Activated naive CD4-positive, alpha-beta T cell treated with anti-CD3 and anti-CD28 coated beads, Interleukin-2, amount 10 ng/mL, durations not matched to agents 7 days and 5 days (primary cell): ENCODE data around the gene MOG.

Experiments
- CTCF ChIA-PET: fragments of 350-600 bp; sonication (Branson Sonifier 250); formaldehyde crosslinking; loops from one replicate; lab custom pipeline; 2021; ENCODE audit warnings: antibody characterized with exemption; lab: Charles Lee
- DNase-seq: peaks from one replicate; pipeline ENCODE4 v3.0.0-alpha.2; 2020
- H3K27ac Mint-ChIP-seq: one replicate; pipeline ENCODE4 v1.8.0; 2021; ENCODE audit warnings: mild to moderate bottlenecking, moderate library complexity, mixed read lengths
- H3K27me3 Mint-ChIP-seq: one replicate; pipeline ENCODE4 v1.8.0; 2021; ENCODE audit warnings: mild to moderate bottlenecking, mixed read lengths
- H3K36me3 Mint-ChIP-seq: one replicate; pipeline ENCODE4 v1.8.0; 2021; ENCODE audit warnings: mixed read lengths
- H3K4me1 Mint-ChIP-seq: one replicate; pipeline ENCODE4 v1.8.0; 2021; ENCODE audit warnings: mixed read lengths
- H3K4me3 Mint-ChIP-seq: one replicate; pipeline ENCODE4 v1.8.0; 2021; ENCODE audit warnings: mild to moderate bottlenecking, moderate library complexity, mixed read lengths
- H3K9me3 Mint-ChIP-seq: one replicate; pipeline ENCODE4 v1.8.0; 2021; ENCODE audit warnings: mixed read lengths

The MOG gene

GRCh38 chr6:29629571-29629970 lies 27.3 kb upstream of the MOG start:
- Mint-ChIP-seq H3K4me3 (peak overlapping the region; percentile 91), H3K36me3 (peaks cover 1% of the 10 kb centered on the region), H3K27ac (no peak overlapping the region), H3K9me3 (no peaks in the 10 kb centered on the region), H3K4me1 (peaks cover 54% of the 10 kb centered on the region), H3K27me3 (peaks cover 89% of the 10 kb centered on the region)
- no peak for DNase-seq
- CTCF ChIA-PET, result interaction anchor here (1.4 to 3.5 kb wide), 4 partner anchors 12 to 24 kb away, joined by 4 to 14 read pairs (median 10); no protein-coding TSS in a partner anchor

DNA sequence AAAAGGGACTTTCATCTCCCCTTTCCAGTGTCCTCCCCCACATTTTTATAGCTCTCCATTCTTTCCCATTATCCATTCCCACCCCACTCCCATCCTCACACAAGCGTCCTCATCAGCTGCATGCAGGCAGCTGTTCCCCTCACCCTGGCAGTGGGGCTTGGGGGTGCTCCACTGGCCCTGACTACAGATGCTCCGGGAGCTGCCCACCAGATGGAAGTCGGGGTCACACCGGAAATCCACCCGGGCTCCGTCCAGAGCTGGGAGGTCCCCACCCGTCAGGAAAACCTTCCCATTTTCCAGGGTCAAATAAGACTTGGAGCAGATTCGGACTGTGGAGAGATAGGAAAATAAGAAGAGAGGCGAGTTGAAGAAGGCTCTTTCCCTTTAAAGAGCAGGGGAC lies 26.6 kb upstream of the MOG start:
- H3K9me3 Mint-ChIP-seq, result no peaks in the 10 kb centered on the region
- H3K27ac Mint-ChIP-seq, result no peak overlapping the region
- peaks cover 55% of the 10 kb centered on the region for H3K4me1 Mint-ChIP-seq
- H3K27me3 Mint-ChIP-seq, result peaks cover 86% of the 10 kb centered on the region
- peaks cover 1% of the 10 kb centered on the region for H3K36me3 Mint-ChIP-seq
- H3K4me3 Mint-ChIP-seq, result no peak overlapping the region
- no peak for DNase-seq
- CTCF ChIA-PET, result interaction anchor here (1.5 to 2.9 kb wide), 2 partner anchors 19 to 23 kb away, joined by 4 to 14 read pairs; no protein-coding TSS in a partner anchor

DNA sequence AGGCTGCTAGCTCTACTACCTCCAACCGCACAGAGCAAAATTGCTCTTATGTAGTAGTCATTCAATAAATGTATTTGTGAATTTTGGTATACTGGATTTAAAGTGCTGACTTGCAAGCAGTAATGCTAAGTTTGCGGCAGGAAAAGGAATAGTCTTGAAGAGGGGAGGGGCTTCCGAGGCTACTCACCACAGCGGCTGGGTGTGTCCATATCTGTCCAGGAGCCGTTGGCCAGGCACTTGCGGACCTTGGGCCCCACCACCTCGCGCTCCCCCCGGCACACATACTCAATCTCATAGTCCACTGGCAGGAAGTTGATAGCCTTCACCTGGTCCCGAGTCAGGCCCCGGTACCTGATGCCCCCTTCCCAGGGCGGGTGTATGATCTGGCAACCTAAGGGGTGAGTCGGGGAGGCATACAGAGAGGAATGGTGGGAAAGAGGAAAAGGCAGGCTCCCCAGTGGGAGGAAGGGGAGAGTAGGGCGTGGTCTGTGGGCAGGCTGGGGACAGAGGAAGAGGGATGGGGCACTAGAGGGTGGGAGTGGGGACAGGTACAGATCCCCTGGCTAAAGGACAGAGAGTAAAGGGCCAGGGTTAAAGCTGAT lies 25.6 kb upstream of the MOG start:
- Mint-ChIP-seq H3K27me3 (peaks cover 90% of the 10 kb centered on the region), H3K9me3 (no peaks in the 10 kb centered on the region), H3K4me3 (peak overlapping the region; percentile 79), H3K27ac (no peak overlapping the region), H3K4me1 (peaks cover 55% of the 10 kb centered on the region), H3K36me3 (peaks cover 1% of the 10 kb centered on the region)
- no peak for DNase-seq
- CTCF ChIA-PET, result interaction anchor here (1.0 to 2.9 kb wide), 3 partner anchors 18 to 22 kb away, joined by 3 to 14 read pairs (median 4); no protein-coding TSS in a partner anchor

DNA sequence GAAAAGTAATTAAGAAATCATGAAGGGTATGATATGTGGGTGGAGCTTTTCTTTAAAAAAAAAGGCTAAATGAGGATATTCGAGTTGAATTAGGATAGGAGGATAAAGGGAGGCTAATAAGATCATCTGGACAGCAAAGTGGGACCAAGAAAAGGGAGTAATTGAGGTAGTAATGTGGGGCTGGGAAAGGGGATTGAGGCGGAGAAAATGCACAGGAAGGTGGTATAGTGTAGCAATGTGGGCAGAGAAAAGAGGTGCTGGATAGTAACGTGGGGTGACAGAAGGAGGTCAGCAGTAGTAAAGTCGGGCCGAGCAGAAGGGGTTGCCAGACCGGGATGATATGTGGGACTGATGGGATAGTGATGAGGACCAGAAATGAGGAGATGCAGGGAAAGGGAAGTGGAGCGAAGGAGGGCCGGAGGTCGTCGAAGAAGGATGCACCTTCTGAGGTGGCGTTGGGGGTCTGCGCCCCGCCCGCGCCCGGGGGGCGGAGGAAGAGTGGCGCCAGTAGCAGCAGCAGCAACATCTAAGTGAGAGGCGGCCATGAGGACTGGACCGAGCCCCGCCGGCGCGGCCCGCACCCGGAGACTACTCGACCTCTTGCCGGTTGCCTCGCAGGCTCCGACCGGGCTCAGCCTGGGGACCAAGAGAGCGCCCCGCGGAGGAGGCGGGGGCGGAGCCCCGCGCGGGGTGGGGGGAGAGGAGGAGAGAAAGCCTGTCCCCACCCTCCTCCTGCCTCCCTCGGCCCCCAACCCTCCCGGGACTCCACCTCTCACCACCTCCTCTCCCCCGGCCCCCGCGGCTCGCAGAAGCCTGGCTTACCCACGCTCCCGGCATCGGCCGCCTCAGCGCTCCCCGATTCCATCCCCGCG lies 24.8 kb upstream of the MOG start:
- CTCF ChIA-PET, result interaction anchor here (1.0 to 2.9 kb wide), 5 partner anchors 10 to 22 kb away, joined by 3 to 14 read pairs (median 7); no protein-coding TSS in a partner anchor
- Mint-ChIP-seq H3K9me3 (no peaks in the 10 kb centered on the region), H3K4me3 (peak overlapping the region; percentile 79), H3K4me1 (peaks cover 55% of the 10 kb centered on the region), H3K36me3 (peaks cover 1% of the 10 kb centered on the region), H3K27me3 (peaks cover 86% of the 10 kb centered on the region), H3K27ac (peak overlapping the region; percentile 9)
- DNase-seq, result peak; percentile 75

DNA sequence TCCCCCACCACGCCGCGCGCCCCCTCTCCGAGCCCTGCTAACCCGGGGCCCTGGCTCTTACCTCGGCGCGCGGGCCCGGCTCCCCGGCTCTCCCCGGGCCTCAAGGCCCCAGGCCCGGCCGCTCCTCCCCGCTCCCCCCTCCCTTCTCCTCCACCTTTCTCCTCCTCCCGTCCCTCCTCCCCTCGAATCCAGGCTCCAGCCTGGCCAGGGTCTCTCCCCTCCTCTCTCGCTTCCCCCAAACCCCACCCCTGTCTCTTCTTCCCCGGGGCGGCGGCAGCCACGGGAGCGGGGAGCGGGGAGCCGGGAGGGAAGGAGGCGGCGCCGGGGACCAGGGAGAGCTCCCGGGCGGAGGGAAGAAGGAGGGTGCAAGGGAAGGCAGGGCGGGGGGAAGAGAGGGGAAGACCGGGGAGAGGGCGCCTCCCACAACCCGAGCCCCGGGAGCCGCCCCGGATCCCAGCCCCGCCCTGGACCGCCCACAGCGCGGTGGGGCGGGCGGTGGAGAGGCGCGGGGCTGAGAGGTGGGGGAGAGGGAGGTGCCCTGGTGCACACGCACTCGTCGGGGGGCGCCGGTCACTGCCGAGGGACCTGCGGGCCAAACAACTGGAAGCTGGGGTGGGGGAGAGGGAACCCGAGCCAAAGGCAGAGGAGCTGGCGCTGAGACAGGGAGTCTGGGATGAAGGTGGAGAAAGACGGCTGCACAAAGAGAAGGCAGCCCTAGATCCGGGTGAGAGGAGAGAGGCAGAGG lies 23.9 kb upstream of the MOG start, which contains the start of gene GABBR1:
GABBR1 (minus strand) TSS at position 395 of the 745 bp plus-strand sequence. CDS start 798 bp downstream, outside the sequence.
- CTCF ChIA-PET, result interaction anchor here (1.6 to 2.0 kb wide), 4 partner anchors 10 to 21 kb away, joined by 4 to 11 read pairs (median 6); no protein-coding TSS in a partner anchor
- Mint-ChIP-seq H3K36me3 (peaks cover 1% of the 10 kb centered on the region), H3K27me3 (peaks cover 78% of the 10 kb centered on the region), H3K4me3 (peak within 1 kb of the TSS; percentile 79), H3K4me1 (peaks cover 55% of the 10 kb centered on the region), H3K27ac (peak within 1 kb of the TSS; percentile 9), H3K9me3 (no peaks in the 10 kb centered on the region)
- DNase-seq, result peak; percentile 86

DNA sequence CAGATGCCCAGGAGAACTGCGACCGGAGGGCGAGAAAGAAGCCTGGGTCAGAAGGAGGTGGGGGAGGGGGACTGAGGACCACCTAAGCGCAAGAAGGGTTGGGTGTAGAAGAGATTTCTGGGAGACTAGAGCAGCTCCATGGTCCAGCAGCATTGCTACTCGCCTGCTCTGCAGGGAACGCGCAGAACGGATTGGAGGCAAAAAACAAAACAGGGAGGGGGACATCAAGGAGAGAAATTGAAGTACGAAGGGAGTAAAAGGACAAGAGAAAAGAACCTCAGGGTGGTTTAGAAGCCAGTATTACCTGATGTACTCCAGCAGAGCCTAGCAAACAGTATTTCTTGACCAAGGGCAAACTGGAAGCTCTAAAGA lies 23.4 kb upstream of the MOG start:
- H3K27ac Mint-ChIP-seq, result no peak overlapping the region
- peak overlapping the region; percentile 79 for H3K4me3 Mint-ChIP-seq
- peaks cover 1% of the 10 kb centered on the region for H3K36me3 Mint-ChIP-seq
- no peaks in the 10 kb centered on the region for H3K9me3 Mint-ChIP-seq
- H3K4me1 Mint-ChIP-seq, result peaks cover 51% of the 10 kb centered on the region
- no peak for DNase-seq
- H3K27me3 Mint-ChIP-seq, result peaks cover 72% of the 10 kb centered on the region
- CTCF ChIA-PET, result interaction anchor here (1.6 to 2.0 kb wide), 4 partner anchors 9 to 21 kb away, joined by 4 to 11 read pairs (median 6); no protein-coding TSS in a partner anchor

GRCh38 chr6:29637247-29637646 lies 19.6 kb upstream of the MOG start:
- no peaks in the 10 kb centered on the region for H3K9me3 Mint-ChIP-seq
- no peak for DNase-seq
- peaks cover 37% of the 10 kb centered on the region for H3K27me3 Mint-ChIP-seq
- CTCF ChIA-PET, result interaction anchor here (1.1 to 1.7 kb wide), 2 partner anchors 9 to 13 kb away, joined by 4 read pairs; no protein-coding TSS in a partner anchor
- H3K27ac Mint-ChIP-seq, result no peak overlapping the region
- peaks cover 34% of the 10 kb centered on the region for H3K4me1 Mint-ChIP-seq
- no peak overlapping the region for H3K4me3 Mint-ChIP-seq
- H3K36me3 Mint-ChIP-seq, result peaks cover 2% of the 10 kb centered on the region

GRCh38 chr6:29641430-29642148 lies 15.3 kb upstream of the MOG start:
- H3K27ac Mint-ChIP-seq, result peak overlapping the region; percentile 95
- CTCF ChIA-PET, result interaction anchor here (1.1 to 5.5 kb wide), 5 partner anchors 8 to 19 kb away, joined by 3 to 47 read pairs (median 9); partner anchors contain the start of gene GABBR1
- DNase-seq, result peak; percentile 71
- H3K27me3 Mint-ChIP-seq, result peaks cover 5% of the 10 kb centered on the region
- H3K9me3 Mint-ChIP-seq, result no peaks in the 10 kb centered on the region
- peaks cover 2% of the 10 kb centered on the region for H3K36me3 Mint-ChIP-seq
- H3K4me3 Mint-ChIP-seq, result peak overlapping the region; percentile 57
- peaks cover 31% of the 10 kb centered on the region for H3K4me1 Mint-ChIP-seq

- no peak overlapping the region for H3K4me3 Mint-ChIP-seq
- H3K27me3 Mint-ChIP-seq, result peaks cover 5% of the 10 kb centered on the region
- H3K27ac Mint-ChIP-seq, result no peak overlapping the region
- H3K9me3 Mint-ChIP-seq, result no peaks in the 10 kb centered on the region
- peaks cover 19% of the 10 kb centered on the region for H3K4me1 Mint-ChIP-seq
- no peak for DNase-seq
- CTCF ChIA-PET, result interaction anchor here (0.7 to 2.8 kb wide), 4 partner anchors 17 to 187 kb away, joined by 3 to 18 read pairs (median 10); no protein-coding TSS in a partner anchor
- H3K36me3 Mint-ChIP-seq, result no peaks in the 10 kb centered on the region
Measured at GRCh38 chr6:29647927-29648642, 8.8 kb upstream of the MOG start.

- CTCF ChIA-PET, result interaction anchor here (0.7 to 4.7 kb wide), 35 partner anchors 8 to 1088 kb away, joined by 3 to 24 read pairs (median 5); partner anchors contain the start of gene GABBR1
- Mint-ChIP-seq H3K27me3 (peaks cover 16% of the 10 kb centered on the region), H3K27ac (peak overlapping the region; percentile 98), H3K4me3 (peak overlapping the region; percentile 86), H3K9me3 (no peaks in the 10 kb centered on the region), H3K4me1 (peaks cover 18% of the 10 kb centered on the region), H3K36me3 (no peaks in the 10 kb centered on the region)
- DNase-seq, result peak; percentile 99
Measured at GRCh38 chr6:29649701-29650673, 6.9 kb upstream of the MOG start.

GRCh38 chr6:29651413-29652197 lies 5.3 kb upstream of the MOG start:
- peak overlapping the region; percentile 25 for H3K27ac Mint-ChIP-seq

More at GRCh38 chr6:29651413-29652197, 5.3 kb upstream of the MOG start:
- H3K9me3 Mint-ChIP-seq, result no peaks in the 10 kb centered on the region
- peaks cover 21% of the 10 kb centered on the region for H3K27me3 Mint-ChIP-seq
- H3K4me3 Mint-ChIP-seq, result no peak overlapping the region
- H3K36me3 Mint-ChIP-seq, result no peaks in the 10 kb centered on the region
- DNase-seq, result no peak
- peaks cover 18% of the 10 kb centered on the region for H3K4me1 Mint-ChIP-seq
- CTCF ChIA-PET, result interaction anchor here (1.2 to 4.7 kb wide), 7 partner anchors 13 to 181 kb away, joined by 3 to 63 read pairs (median 9); no protein-coding TSS in a partner anchor
